Prostate gland (tissue), 2 donors: ENCODE data around the gene SERPINA6.

Experiments used
- CTCF ChIP-seq, 4 experiments: fragments of 200-600 bp in 2 of 4; fragments of 450-650 bp in 2 of 4; sonication (generic) in 2 of 4; IDR thresholded peaks; 1 replicate in 3 of 4; 2 replicates in 1 of 4; pipeline ENCODE4 v1.5.1; 2016 to 2019; ENCODE audit warnings: antibody characterized with exemption in 4 of 4, mild to moderate bottlenecking in 2 of 4, moderate library complexity in 2 of 4
- POLR2A ChIP-seq: fragments of 450-650 bp; IDR thresholded peaks from one replicate; pipeline ENCODE4 v1.6.1; 2016; ENCODE audit warnings: antibody characterized with exemption, mild to moderate bottlenecking

- TF ChIP-seq CTCF (IDR thresholded peaks at IDR 0.05) (no peak), POLR2A (no peak)
Observed at GRCh38 chr14:94331462-94331861, 8.3 kb upstream of the SERPINA6 start.
